BLaER1 (cell line): Measurements from ENCODE around the gene APCDD1.
A peak's percentile ranks its signal among the peaks of the same experiment; 100 is the strongest.

Source experiments
- H3K27ac ChIP-seq: shearing (Covaris generic); formaldehyde crosslinking; 2 replicates; pipeline ENCODE4 v1.8.1; 2022
- H3K27me3 ChIP-seq: shearing (Covaris generic); formaldehyde crosslinking; 2 replicates; pipeline ENCODE4 v1.8.1; 2022
- H3K36me3 ChIP-seq: shearing (Covaris generic); formaldehyde crosslinking; 2 replicates; pipeline ENCODE4 v1.8.1; 2022
- H3K4me1 ChIP-seq: shearing (Covaris generic); formaldehyde crosslinking; 2 replicates; pipeline ENCODE4 v1.8.1; 2022
- H3K4me2 ChIP-seq: shearing (Covaris generic); formaldehyde crosslinking; 2 replicates; pipeline ENCODE4 v1.8.1; 2022
- H3K4me3 ChIP-seq: shearing (Covaris generic); formaldehyde crosslinking; 2 replicates; pipeline ENCODE4 v1.8.1; 2022
- H3K9ac ChIP-seq: shearing (Covaris generic); formaldehyde crosslinking; 2 replicates; pipeline ENCODE4 v1.8.1; 2022
- H3K9me3 ChIP-seq: shearing (Covaris generic); formaldehyde crosslinking; 2 replicates; pipeline ENCODE4 v1.8.1; 2022
- H4K20me1 ChIP-seq: shearing (Covaris generic); formaldehyde crosslinking; 2 replicates; pipeline ENCODE4 v1.8.1; 2022
- Cebpa-rat ChIP-seq: shearing (Covaris generic); IDR thresholded peaks from 2 replicates; pipeline ENCODE4 v1.8.1; 2022

APCDD1 gene

DNA sequence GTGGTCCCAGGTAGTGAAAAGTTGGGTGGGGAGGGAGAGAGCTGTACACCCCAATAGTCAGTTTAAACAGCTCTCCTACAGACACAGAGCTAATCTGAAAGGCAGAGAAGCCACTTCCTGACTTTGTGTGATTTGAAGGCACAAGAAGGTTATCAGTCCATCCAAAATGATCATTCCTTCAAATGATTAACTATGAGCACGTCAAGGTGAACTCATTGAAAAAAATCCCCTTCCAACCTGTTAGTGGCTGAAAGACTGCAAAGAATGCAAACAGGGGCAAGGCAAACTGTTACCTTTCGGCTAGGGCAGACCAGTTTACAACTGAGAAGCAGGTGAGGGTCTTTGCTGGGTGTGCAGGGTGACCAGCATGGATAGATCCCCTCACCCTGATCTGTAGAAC, 22.8 kb upstream of the APCDD1 start:
- Histone ChIP-seq H4K20me1 (no peaks in the 10 kb centered on the region), H3K4me1 (no peaks in the 10 kb centered on the region), H3K4me3 (no peak overlapping the region), H3K27me3 (no peaks in the 10 kb centered on the region), H3K36me3 (no peaks in the 10 kb centered on the region), H3K27ac (no peak overlapping the region), H3K4me2 (no peak overlapping the region), H3K9ac (no peak overlapping the region), H3K9me3 (no peaks in the 10 kb centered on the region)
- TF ChIP-seq Cebpa-rat, result no peak

DNA sequence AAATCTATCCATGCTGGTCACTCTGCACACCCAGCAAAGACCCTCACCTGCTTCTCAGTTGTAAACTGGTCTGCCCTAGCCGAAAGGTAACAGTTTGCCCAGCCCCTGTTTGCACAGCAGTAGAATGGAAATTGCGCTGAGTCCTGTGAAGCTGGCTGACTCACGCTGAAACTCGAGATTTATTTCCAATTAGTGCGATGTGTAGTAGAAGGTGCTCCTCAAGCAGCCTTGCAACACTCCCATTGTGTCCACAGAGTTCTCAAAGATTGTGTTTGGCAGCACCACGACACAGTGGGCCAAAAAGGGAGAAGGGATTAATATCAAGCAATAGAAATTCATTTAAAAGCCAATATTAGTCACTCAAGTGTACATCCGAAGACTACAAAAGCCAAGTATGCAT, 21.7 kb upstream of the APCDD1 start:
- TF ChIP-seq Cebpa-rat, result no peak
- no peaks in the 10 kb centered on the region for H3K36me3 ChIP-seq
- no peaks in the 10 kb centered on the region for H3K9me3 ChIP-seq
- no peaks in the 10 kb centered on the region for H3K27me3 ChIP-seq
- peaks cover under 1% of the 10 kb centered on the region; the same call in 1 of the 2 replicates for H3K4me1 ChIP-seq
- H3K27ac ChIP-seq, result no peak overlapping the region
- H4K20me1 ChIP-seq, result no peaks in the 10 kb centered on the region
- no peak overlapping the region for H3K4me2 ChIP-seq
- no peak overlapping the region for H3K4me3 ChIP-seq
- H3K9ac ChIP-seq, result no peak overlapping the region

DNA sequence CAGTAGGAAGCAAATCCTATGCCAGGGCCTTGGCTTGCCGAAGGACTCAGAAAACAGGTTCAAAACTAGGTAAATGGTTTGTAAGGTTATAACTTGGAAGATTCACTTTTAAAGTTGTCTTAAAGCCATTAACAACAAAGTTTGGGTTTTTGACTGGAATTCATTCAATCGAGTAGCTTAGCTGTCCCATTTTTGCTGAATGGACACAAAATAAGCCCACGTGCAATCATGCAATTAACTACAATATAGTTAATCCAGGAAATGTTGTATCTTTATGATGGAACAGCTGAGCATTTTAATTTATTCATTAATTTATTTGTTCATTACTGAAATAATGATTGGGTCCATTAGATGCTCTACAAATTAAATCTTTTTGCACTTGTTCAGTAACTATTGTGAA, 18.3 kb upstream of the APCDD1 start:
- Histone ChIP-seq H3K4me2 (no peak overlapping the region), H3K4me3 (no peak overlapping the region), H3K4me1 (peaks cover 25% of the 10 kb centered on the region), H3K27me3 (no peaks in the 10 kb centered on the region), H4K20me1 (no peaks in the 10 kb centered on the region), H3K9me3 (no peaks in the 10 kb centered on the region), H3K9ac (no peak overlapping the region), H3K27ac (no peak overlapping the region), H3K36me3 (no peaks in the 10 kb centered on the region)
- TF ChIP-seq Cebpa-rat, result no peak

DNA sequence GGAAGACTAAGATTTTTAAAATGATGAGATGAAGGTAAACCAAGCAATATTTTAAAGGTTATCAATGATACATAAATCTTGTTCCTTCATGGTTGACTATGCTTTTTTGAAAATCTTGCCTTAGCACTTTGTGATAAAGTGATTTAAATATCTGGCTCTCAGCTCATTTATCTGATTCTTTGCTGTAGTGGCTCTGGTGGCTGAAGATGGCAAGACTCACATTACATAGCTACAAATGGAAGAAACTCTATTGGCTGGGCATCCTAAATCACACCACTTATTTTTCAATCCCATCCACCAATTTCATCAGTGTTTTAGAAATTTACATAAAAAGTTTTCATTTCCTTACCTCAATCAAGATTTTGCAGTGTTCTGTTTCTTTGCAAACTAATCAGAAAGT, 16.6 kb upstream of the APCDD1 start:
- Histone ChIP-seq H3K4me1 (peaks cover 42% of the 10 kb centered on the region), H3K27ac (no peak overlapping the region), H3K36me3 (no peaks in the 10 kb centered on the region), H4K20me1 (no peaks in the 10 kb centered on the region), H3K4me2 (peak overlapping the region; percentile 21), H3K9me3 (no peaks in the 10 kb centered on the region), H3K4me3 (no peak overlapping the region), H3K27me3 (no peaks in the 10 kb centered on the region), H3K9ac (no peak overlapping the region)
- TF ChIP-seq Cebpa-rat, result no peak

DNA sequence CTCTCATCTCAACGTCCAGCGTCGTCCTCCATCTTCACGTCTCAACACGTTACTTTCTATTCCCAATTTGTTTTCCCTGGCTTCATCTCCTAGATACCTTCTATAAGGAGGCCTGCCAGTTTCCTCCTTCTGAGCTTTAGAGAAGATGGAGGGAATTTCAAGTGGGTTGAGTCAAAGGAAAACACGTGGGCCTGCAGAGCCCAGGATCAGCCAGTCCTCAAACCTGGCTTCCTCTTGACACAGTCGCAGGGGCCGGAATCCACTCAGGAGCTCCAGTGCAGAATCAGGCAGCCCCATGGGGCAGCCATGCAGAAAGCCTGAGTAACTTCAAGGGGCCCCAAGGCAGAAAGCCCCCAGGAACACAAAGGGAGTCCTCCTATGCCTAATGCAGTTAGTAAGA, 14.5 kb upstream of the APCDD1 start:
- no peak overlapping the region for H3K27ac ChIP-seq
- TF ChIP-seq Cebpa-rat, result no peak
- no peaks in the 10 kb centered on the region for H3K27me3 ChIP-seq

DNA sequence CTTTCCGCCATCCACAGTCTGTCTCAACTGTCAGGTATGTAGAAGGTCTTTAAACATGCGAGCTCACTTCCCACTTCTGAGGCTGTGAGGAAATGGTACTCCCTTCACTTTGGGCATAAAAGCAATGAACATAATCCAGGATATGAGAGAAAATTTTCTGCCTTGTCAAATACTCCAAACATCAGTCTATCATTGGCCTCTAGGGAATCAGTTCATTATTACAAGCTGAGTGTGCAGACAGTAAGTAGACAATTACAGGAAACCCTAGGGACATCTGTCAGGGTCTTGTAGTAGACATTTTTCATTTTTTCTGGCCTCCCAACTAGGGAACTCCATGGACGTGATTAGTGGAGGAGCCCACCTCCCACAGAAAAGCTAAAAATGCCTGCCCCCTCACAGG, 13.6 kb upstream of the APCDD1 start:
- H3K27ac ChIP-seq, result no peak overlapping the region
- H4K20me1 ChIP-seq, result no peaks in the 10 kb centered on the region
- no peak overlapping the region for H3K9ac ChIP-seq
- peaks cover 48% of the 10 kb centered on the region for H3K4me1 ChIP-seq
- TF ChIP-seq Cebpa-rat, result no peak
- no peaks in the 10 kb centered on the region for H3K36me3 ChIP-seq
- no peak overlapping the region for H3K4me3 ChIP-seq
- no peaks in the 10 kb centered on the region for H3K9me3 ChIP-seq
- no peaks in the 10 kb centered on the region for H3K27me3 ChIP-seq
- peak overlapping the region; percentile 49 for H3K4me2 ChIP-seq

More for the DNA sequence above, 14.5 kb upstream of the APCDD1 start:
- H3K4me1 ChIP-seq, result peaks cover 42% of the 10 kb centered on the region
- H3K36me3 ChIP-seq, result no peaks in the 10 kb centered on the region
- H3K9me3 ChIP-seq, result no peaks in the 10 kb centered on the region
- no peaks in the 10 kb centered on the region for H4K20me1 ChIP-seq
- H3K9ac ChIP-seq, result no peak overlapping the region
- no peak overlapping the region for H3K4me2 ChIP-seq
- no peak overlapping the region for H3K4me3 ChIP-seq

DNA sequence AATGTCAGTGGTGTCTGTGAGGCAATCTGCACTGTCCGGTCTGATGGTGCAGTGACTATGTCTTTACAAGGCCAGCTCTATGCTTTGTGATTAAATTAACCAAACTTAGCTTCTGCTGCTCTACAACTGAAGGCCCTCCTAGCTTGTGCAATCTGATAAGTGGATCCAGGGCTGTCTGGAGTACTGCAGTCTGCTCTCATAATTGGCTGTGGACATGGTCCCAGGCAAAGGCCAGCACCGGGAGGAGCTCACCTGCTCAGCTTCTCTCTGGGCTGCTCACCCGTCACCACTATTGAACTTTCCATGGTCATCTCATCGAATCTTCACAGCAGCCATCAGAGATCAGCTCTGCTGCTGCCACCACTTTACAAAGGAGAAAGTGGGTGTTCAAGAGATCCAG, 13.0 kb upstream of the APCDD1 start:
- no peaks in the 10 kb centered on the region for H3K36me3 ChIP-seq
- H3K4me2 ChIP-seq, result peak overlapping the region; percentile 49
- peaks cover 53% of the 10 kb centered on the region for H3K4me1 ChIP-seq
- H3K27ac ChIP-seq, result no peak overlapping the region
- TF ChIP-seq Cebpa-rat, result no peak
- no peaks in the 10 kb centered on the region for H4K20me1 ChIP-seq
- no peak overlapping the region for H3K4me3 ChIP-seq
- no peaks in the 10 kb centered on the region for H3K9me3 ChIP-seq
- no peak overlapping the region for H3K9ac ChIP-seq
- H3K27me3 ChIP-seq, result no peaks in the 10 kb centered on the region

DNA sequence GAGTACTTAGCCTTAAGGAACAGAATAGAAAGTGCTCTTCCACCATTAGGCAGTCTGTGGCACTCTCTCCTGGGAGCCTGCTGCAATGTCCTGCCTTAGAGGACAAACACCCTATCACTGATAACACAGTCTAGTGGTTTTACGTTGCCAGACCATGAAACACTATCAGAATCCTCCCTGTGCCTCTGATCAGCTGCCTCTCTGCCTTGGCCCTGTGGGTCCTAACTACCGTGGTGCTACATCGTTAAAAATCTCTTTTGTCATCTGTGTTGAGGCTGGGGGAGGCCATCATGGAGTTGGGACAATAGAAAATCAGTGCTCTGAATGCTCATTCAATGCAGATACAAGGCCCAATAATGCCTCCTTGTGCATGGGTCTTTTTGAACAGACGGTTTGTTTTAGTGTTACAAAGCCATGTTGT, 11.9 kb upstream of the APCDD1 start:
- peak overlapping the region; percentile 49; the same call in 1 of the 2 replicates for H3K4me2 ChIP-seq
- no peaks in the 10 kb centered on the region for H3K27me3 ChIP-seq
- peaks cover 53% of the 10 kb centered on the region for H3K4me1 ChIP-seq
- H3K9me3 ChIP-seq, result no peaks in the 10 kb centered on the region
- no peak overlapping the region for H3K9ac ChIP-seq
- no peak overlapping the region for H3K27ac ChIP-seq
- H3K36me3 ChIP-seq, result no peaks in the 10 kb centered on the region
- no peaks in the 10 kb centered on the region for H4K20me1 ChIP-seq
- TF ChIP-seq Cebpa-rat, result no peak
- no peak overlapping the region for H3K4me3 ChIP-seq

DNA sequence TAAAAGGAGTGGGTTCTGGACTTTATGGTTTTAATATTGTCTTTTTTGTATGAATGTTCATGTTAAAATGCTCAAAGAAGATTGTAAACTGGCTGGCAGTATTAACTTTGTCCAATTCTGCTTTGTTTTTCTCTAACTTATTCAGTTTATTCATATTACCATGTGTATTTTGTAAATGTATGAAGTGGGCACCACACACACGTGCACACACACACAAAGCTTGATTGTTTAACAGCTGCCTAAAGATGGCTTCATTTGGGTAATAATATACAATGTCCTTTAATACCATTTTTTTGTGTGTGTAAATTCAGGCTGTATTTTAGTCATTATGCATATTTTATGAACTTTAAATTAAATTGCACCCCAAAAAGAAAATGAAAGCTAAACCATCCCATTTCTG, 11.4 kb upstream of the APCDD1 start:
- Histone ChIP-seq H3K4me2 (no peak overlapping the region), H3K4me1 (peaks cover 50% of the 10 kb centered on the region), H4K20me1 (no peaks in the 10 kb centered on the region), H3K4me3 (no peak overlapping the region), H3K9ac (no peak overlapping the region), H3K27ac (no peak overlapping the region), H3K9me3 (no peaks in the 10 kb centered on the region), H3K36me3 (no peaks in the 10 kb centered on the region), H3K27me3 (no peaks in the 10 kb centered on the region)
- TF ChIP-seq Cebpa-rat, result no peak

DNA sequence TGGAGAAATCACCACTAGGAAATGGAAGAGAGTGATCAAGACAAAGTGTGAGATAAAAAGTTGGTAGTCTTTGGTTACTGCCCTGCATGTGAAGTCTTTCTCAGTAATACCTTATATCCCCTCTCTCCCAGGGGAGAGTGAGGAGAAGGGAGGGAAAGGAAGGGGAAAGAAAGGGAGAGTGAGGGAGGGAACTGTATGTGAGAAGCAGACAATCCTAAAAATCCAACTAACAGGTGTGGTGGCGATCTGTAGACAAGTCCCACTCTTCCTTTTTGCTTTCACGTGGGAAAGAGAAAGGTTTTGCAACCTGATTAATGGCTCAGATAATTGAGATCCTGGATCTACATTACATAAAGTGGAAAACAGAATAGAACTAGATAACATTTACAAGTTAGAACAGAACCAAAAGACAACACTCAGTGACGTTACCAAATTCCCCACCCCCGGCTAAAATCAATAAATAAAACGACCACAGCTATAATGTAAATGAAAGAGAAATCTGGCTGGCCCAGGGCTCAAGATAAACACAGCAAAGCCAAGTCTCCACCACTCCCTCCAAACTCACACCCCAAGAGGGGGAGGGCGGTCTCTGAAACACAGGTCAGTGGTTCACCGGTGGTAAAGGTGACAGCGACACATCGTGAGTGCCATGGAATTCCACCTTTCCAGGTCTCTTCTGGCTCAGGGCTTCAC, 10.0 kb upstream of the APCDD1 start:
- TF ChIP-seq Cebpa-rat, result no peak
- no peak overlapping the region for H3K4me2 ChIP-seq

DNA sequence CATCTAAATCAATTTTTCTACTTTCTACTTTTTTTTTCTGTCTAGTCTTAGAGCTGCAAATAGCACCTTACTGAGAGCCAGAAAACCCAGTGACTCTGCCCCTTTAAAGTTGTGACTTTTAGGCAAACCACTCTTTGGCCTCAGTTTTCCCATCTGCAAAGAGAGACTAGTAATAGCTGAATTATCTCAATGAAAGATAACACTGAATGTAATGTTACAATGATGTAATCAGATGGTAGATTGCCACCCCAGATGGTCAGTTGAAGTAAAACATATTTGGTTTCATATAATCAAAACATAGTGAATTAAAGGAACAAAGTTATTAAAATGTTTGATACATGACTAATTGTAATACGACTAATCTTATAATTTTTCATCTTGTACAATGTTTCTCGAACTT, 5.0 kb upstream of the APCDD1 start:
- no peaks in the 10 kb centered on the region for H3K9me3 ChIP-seq
- no peaks in the 10 kb centered on the region for H3K36me3 ChIP-seq
- no peak overlapping the region for H3K4me3 ChIP-seq
- H3K27me3 ChIP-seq, result no peaks in the 10 kb centered on the region
- H3K27ac ChIP-seq, result no peak overlapping the region
- no peak overlapping the region for H3K4me2 ChIP-seq
- no peak overlapping the region for H3K9ac ChIP-seq
- no peaks in the 10 kb centered on the region for H4K20me1 ChIP-seq
- peaks cover 35% of the 10 kb centered on the region for H3K4me1 ChIP-seq
- no peak for TF ChIP-seq Cebpa-rat

More for the DNA sequence above, 10.0 kb upstream of the APCDD1 start:
- no peak overlapping the region for H3K27ac ChIP-seq
- H3K4me3 ChIP-seq, result no peak overlapping the region
- no peaks in the 10 kb centered on the region for H4K20me1 ChIP-seq
- no peaks in the 10 kb centered on the region for H3K36me3 ChIP-seq
- H3K4me1 ChIP-seq, result peaks cover 38% of the 10 kb centered on the region
- H3K9ac ChIP-seq, result no peak overlapping the region
- H3K27me3 ChIP-seq, result no peaks in the 10 kb centered on the region
- no peaks in the 10 kb centered on the region for H3K9me3 ChIP-seq
